Stimulated activated naive CD4-positive, alpha-beta T cell treated with Interleukin-2 at 50 U/mL for 16 hours (primary cell): ENCODE results near the gene ROBO4.

Source experiments
- DNase-seq: peaks from one replicate; lab custom pipeline; 2025; lab: John Stamatoyannopoulos, UW

The ROBO4 gene

DNA sequence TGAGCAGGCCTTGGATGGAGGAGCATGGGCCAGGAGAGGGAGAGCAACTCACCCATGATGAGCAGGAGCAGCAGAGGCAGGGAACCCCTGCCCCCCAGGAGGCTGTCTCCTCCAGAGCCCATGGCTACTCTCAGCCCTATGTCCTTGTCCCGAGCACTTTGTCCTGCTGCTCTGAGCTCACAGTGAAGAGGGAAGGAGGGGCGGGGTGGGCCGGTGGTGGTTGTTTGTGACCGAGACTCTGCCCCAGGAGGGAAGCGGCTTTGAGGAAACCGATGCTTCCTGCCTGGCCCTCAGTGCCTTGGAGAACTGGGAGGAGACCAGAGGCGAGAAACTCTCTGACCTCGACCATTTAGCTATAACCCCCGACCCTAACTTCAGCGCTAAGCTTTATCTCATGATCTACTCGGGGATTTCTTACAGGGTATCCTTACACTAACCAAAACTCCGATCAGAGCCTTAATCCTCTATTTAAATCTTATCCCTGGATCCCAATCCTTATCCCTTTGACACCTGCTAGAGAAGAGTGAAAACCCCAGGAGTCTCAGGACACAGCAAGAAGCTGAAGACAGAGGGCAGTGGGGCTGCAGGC, at the start of gene ROBO4:
Gene ROBO4 (minus strand): TSS at position 192 of the 589 bp plus-strand sequence. CDS start 70 bp downstream, at position 122.
- no peak for DNase-seq

DNA sequence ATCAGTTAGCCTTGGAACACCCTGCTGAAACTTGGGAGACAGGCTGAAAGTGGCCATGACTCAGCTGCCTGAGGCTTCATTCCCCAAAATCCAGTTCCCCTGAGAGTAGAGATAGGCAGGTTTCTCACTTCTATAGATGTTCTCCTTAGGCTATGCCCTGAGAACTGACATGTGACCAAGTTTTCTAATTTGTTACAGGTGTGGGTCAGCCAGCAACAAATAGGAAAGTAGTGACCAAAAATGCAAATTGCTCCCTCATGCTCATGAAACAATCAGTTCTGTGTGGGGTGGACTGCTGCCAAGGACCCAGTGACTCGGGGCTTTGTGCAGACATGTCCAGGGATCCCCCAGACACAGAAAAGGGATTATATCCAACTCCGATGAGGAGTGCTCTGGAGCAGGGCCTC, 49.1 kb upstream of the ROBO4 start:
- DNase-seq = no peak

DNA sequence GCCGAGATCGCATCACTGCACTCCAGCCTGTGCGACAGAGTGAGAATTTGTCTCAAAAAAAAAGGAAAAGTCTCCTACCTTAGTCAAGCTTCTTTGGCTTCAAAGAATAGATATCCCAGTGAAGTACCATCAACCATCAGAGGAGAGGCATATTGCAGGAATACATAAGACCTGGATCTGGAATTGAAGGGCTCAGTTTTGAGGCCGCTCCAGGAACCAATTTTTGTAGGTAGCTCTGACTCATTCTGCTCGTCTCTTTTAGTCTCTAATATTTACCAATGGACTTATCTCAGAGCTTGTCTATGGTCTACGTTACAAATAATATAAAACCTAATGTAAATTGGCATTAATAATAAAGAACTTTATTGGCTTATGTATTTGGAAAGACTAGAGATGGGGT, 48.2 kb upstream of the ROBO4 start:
- DNase-seq = no peak

DNA sequence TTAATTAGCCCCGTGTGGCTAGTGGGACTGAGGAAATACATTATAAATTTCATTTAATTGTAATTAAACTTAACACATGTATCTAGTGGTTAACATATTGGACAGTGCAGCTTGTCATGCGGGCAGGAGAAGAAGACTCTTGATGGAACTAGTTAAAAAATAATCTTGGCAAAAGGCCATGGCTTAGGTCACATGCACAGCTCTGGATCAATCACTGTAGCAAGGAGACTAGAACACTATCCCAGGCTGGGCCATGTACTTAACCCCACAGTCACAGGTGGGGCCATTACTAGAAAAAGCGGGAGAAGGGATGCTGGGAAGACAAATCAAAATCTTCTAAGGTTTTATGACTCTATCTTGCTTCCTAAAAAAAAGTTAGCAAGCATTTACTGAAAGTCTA, 46.9 kb upstream of the ROBO4 start:
- no peak for DNase-seq

DNA sequence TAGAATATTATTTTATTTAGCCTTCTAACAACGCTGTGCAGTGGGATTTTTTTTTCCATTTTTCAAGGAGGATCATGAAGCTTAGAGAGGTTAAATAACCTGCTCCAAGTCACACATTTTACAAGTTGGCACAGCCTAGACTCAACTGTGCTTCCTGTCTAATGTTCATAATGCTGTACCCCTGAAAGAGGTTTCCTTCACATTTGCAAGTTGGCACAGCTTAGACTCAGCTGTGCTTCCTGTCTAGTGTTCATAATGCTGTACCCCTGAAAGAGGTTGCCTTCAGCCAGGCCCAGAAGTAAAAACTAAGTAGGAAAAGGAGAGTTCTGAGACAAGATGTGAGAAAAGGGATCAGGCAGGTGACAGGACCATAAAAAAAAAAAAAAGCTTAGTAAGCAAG, 46.1 kb upstream of the ROBO4 start:
- DNase-seq = no peak

DNA sequence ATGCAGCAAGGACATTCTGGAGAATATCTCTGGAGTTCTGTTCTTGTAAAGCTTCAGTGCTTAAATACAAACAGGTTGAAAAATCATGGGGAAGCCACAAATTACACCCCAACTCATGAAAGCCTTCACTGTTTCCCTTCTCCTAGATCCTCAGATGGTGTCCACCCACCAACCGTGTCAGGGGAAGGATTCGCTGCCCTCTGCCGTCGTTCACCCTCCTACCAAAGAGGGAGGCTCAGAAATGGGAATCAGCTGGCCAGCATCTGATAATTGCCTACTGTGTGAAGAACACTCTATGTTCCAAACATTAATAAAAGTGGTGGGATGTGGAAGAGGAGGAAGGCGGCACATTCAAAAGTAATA, 45.6 kb upstream of the ROBO4 start:
- DNase-seq = no peak

DNA sequence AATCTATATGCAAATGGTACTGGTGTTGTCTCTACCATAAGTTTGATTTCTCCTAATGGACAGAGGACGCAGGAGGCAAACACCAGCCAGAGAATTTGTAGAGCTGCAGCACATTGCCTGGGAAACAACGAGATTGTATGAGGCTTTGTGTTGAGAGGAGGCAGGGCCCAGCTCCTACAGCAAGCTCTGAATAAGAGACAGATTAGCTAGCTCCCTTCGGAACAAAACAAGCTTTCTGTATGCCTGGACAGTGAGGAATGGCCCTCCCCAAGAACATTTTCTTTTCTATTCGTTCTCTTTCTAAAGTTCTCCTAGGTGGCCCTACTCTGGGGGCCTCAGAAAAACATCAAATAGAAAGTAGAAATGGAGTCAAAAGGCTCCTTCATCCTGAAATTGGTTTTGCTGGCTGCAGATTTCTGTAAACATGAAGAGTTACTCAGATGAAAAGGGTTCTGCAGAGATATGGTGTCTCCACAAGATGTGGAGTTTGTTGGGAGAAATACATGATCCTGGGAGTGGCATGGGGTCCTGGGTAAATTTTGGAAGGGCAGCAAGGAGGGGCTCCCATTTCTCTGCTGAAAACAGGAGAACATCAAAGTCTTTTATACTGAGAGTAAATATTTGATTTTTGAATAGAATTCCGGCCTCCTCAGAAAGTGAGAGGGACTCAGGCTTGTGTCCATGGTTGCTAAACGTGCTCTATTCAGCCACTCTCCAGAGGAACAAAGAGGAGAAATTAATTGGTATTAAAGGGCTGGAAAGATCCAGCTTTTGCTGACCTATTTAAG, 45.0 kb upstream of the ROBO4 start:
- DNase-seq = no peak

DNA sequence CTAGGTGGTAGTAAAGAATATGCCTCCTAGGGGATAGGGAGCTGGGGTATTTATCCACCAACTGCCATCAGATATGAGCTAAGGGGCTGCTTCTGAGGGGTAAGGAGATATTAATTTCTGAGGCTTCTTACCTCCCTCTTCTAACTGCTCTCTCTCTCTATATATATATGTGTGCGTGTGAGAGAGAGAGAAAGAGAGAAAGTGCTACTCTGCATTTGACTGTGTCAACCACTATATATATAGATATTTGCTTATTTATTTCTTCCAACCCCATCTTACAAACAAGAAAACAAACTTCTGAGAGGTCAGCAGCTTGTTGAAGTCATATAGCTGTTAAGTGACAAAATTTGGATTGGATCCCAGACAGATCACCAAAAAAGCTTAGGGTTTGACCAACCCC, 44.0 kb upstream of the ROBO4 start:
- no peak for DNase-seq

DNA sequence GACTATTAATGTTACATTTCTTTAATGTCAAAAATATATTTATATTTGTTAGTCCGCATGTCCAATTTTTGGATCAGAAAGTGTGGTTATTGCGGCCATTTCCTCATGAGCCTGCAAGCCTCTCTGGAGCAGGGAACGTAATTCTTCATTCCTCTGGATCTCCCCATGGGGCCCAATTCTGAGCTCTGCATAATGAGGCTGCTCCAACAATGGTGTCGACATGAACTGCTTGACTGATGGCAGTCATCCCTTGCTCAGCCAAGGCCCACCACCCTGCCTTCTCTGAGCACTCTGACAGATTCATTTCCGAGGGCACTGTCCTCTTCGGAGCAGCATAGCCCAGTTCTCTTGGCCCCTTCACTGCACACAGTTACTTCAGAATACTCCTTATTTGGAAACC, 41.3 kb upstream of the ROBO4 start:
- DNase-seq = no peak

DNA sequence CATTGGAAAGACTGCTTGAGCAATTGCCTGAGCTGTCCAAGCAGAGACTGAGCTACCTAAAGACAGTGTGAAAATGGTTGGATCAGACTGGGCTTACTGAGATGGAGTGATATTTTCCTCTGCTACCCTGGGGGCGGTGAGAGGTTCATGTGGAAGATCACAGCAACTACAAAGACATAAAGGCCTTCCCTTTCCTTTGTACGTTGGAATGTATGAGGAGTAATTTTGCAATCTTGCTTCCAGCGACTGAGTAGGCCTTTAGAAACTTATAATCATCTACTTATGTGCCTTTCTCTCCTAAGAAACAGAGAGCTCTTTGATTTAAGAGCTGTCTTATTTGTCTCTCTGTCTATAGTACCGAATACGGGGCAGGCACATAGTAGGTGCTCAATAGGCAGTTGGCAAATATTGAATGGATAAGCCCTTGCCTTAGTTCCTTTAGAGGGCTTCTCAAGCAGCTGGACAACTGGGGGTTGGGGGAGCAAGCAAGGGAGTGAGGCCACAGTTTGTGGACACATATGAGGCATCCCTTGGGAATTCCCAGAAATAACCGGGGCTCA, 40.6 kb upstream of the ROBO4 start:
- no peak for DNase-seq

DNA sequence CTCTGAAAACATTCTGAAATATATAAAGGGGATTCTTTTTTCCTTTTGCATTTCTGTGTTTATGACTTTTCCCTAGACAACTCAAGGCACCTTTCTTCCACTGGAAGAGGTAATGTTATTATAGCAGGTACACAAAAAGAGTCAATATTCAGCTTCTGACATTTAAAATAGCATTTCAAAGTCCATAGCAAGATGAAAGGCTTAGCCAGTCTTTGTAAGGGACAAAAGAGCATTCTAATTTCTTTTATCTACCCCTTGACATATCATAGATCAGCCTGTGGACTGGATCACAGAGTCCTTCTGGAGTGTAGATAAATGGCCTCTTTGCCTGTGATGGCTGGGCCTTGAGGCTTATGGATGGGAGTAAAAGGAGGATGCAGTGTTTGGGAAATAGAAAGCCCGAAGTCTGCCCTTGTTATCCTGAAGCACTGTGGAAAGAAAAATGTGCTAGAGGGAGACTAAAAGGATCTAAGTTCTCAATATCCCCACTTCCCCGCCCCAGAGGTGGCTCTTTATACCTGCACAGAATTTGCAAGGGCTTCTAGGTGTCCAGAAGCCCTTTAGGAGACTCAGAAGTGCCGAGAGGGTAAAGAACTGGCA, 39.8 kb upstream of the ROBO4 start:
- DNase-seq = no peak

DNA sequence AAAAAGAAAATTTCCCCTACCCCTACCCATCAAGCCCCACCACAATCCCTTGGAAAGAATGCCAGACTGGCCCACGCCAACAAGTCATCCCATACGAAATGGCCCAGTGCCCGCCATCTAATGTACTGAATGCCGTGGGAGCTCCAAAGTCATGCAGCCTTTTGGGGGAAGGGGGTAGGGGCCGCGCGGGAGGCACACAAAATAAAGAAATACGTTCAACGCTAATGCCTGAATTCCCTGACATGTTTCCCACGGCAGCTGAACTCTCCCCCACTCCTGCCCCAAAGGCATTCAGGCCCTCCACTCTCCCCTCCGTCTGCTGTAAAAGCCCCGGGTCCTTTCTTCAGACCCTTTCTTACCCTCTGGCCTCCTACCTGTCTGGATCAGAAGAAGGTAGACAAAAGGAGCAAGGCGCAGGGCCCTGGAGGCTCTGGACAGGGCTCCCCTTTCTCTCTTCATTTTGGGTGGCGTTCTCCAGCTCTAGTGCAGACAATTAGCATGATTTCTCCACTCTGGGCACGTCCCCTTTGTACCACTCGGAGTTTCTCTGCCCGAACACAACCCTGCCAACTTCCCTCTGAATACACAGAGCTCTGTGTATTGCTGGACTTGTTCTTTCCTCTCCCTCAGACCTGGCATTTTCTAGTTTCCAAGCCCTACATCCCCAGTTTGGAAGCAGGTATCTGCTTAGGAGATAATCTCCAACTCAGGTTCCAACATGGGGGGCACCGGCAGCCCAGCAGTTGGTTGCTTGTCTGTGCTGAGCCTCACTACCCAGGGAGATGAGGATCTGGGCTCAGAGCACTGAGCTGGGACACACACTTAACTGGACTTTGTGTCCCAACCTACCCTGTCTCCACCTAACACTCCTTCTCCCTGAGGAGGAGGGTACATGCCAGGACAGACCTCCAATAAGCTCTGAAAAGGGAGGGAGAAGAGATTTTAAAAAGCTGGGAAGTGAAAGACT, 38.2 kb upstream of the ROBO4 start, which contains the start of gene HEPACAM:
Gene HEPACAM (minus strand): TSS at position 500 of the 967 bp plus-strand sequence. CDS start 41 bp downstream, at position 459.
- no peak for DNase-seq

DNA sequence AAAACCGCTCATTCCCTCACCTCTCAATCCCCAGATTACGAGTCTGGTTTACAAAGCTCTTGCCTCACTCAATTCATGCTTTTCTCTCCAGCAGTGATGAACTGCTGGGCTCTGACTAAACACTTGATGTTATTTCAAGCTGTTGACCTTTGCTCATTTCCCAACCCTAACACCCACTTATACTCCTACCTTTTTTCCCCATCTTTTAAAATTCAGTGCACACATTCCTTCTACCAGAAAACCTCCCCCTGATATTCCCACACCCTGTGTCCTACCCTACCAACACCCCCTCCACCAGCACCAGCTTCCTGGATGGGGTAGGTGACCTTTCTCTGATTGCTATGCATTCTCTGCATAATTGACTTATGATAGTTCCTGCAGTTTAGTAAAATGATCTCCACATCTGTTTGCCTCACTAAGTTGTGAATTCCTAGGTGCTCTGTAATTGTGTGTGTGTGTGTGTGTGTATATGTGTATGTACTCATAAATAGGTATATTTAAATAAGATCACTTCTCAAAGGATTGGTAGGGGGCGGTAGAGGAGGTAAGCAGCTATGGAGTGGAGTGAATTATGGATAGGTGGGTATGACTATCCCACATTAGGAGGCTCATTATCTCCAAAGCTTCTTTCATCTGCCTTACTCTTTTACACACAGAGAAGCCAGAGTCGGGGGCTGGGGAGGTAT, 37.3 kb upstream of the ROBO4 start:
- no peak for DNase-seq

DNA sequence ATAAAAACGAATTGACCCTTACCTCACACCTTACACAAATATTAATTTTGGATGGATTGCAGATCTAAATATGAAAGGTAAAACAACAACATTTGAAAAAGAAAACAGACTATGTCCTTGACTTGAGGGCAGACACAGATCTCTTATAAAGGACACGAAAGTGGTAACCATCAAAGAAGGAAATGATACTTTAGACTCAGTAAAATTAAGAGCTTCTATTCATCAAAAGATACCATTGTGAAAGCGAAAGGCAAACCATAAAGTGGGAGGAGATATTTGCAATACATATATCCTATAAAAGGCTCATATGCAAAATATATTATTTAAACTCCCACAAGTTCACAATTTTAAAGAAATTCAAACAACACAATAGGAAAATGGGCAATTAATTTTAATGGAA, 33.1 kb upstream of the ROBO4 start:
- no peak for DNase-seq

DNA sequence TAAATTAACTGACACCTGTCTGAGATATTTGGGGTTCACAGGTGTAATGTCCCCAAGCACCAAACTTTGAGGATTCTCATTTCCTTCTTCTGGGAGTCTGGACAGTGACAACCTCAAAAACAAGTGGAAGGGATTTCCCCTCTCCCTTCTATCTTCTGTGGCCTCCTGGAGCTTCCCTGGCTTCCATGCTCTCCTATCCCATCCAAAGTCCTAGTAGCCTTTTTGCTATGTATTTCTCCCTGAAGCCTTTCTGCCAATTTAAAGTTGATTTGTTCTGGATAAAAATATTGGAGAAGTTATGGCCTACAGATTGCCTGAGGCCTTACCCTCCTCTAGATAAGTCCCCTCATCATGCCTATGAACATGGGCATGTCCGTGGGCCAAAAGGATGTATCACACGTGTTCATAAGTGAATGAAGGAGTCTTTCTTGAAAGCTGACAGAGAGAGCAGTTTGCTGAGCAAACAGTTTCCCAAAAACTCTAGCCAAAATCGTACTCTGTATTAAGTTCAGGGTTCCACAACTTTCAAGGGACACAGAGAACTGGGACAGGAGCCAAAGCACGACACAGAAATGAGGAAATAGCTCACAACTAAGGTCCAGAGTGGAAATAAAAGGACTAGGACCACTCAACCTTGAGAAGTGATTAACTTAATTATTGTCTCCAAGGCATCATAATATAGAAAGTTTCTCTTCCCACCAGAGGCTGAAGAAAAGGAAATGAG, 31.4 kb upstream of the ROBO4 start:
- DNase-seq = no peak

DNA sequence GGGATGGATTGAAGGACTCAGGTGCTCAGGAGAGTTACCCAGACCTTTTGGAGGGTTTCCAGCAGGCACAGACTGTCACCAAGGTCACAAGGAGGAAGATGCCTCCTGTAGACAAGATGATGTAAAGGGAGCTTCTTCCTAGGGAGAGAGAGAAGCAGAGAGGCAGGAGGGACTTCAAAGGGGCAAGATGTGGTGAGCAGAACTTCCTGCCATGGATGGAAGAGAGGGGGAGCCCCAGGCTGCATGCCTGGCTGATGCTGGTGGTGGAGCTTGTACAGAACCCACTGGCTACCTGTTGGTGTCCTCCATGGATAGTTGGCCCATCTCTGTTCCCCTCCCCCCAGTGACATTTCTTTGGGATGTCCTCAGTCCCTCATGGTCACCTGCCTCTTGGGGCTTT, 25.6 kb upstream of the ROBO4 start:
- DNase-seq = no peak

DNA sequence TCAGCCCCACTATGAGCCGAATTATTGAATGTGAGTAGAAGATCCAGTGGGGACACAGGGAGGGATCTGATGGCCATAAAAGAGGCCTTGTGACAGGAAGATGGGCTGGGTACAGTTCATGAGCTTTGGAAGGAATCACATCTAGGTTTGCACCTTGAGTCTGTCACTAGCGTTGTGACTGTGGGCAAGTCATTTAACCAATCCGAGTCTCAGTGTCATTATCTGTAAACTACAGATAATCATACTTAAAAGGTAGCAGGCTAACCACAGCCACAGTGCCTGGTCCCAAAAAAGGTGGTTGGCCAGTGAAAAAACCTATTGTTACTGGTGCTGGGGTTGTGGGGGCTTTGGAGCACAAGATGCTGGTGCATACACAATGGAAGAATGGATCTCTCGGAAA, 25.2 kb upstream of the ROBO4 start:
- no peak for DNase-seq

DNA sequence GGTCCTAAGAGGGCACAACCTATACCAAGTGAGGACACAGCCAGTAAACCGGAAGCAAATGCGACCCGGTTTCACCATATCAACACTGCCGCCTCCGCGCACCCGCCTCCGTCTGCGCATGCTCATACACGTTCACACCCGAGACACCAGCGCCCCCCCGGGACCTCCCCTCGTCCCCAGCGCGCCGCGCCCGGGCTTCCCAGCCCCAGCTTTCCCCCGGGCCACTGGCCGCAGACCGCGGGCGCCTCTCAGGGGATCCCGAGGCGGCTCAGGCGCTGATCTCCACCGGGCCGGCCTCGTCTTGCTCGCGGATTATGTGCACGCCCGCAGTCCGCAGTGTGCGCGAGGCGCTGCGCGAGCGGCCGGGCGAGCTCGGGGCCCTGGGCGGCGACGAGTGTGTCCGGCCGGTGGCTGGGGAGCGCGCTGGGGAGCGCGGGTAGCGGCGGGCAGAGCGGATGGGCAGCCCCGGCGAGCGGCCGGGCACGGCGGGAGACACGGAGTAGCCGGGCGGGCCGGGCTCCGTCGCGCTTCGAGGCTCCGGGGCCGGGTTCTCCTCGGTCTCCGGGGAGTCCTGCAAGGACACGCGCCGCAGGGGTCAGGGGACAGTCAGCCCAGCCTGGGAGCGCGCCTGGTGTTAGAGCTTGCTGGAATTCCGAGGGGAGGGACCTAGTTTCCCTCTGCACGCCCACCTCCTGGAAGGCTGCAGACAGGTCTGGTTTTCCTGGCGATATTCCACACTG, 23.4 kb upstream of the ROBO4 start:
- peak; percentile 61 for DNase-seq

DNA sequence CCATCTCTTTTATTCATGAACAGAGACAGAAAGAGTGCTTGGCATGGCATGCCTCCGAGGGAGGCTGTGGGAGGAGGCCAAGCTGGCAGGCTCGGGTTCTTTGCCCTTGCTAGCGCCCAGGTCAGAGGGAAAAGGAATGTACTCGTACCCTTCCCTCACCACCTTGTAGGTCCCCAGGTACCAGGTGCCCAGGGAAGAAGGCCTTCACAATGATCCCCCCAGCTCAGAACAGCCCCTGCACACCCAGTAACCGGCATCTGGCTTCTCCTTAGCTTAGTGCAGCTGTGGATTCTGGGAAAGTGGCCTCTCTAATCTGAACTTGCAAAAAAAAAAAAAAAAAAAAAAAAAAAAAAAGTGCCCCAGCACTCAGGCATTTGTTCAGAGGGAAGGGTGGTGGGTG, 22.7 kb upstream of the ROBO4 start:
- no peak for DNase-seq

DNA sequence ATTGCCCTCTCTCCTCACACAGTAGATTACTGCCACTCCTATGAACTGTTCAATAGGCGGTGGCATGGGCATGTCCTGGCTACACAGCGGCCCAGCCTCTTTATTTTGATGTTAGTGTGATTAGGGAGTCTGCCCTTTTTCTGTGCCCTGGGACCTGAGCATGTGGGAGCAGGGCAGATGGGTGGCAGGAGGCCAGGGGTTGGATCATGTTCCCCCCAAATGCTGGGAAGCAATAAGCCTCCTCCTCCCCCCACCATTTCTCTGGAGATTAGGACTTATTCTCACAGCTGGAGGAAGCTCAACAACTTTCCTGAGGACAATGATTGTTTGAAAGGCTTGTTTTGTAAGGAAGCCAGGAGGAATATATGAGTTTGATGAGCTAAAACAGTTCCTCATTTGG, 22.2 kb upstream of the ROBO4 start:
- no peak for DNase-seq
